ENCODE measurements around the gene RPS15.
A peak's percentile ranks its signal among the peaks of the same experiment; 100 is the strongest.

Gene RPS15

DNA sequence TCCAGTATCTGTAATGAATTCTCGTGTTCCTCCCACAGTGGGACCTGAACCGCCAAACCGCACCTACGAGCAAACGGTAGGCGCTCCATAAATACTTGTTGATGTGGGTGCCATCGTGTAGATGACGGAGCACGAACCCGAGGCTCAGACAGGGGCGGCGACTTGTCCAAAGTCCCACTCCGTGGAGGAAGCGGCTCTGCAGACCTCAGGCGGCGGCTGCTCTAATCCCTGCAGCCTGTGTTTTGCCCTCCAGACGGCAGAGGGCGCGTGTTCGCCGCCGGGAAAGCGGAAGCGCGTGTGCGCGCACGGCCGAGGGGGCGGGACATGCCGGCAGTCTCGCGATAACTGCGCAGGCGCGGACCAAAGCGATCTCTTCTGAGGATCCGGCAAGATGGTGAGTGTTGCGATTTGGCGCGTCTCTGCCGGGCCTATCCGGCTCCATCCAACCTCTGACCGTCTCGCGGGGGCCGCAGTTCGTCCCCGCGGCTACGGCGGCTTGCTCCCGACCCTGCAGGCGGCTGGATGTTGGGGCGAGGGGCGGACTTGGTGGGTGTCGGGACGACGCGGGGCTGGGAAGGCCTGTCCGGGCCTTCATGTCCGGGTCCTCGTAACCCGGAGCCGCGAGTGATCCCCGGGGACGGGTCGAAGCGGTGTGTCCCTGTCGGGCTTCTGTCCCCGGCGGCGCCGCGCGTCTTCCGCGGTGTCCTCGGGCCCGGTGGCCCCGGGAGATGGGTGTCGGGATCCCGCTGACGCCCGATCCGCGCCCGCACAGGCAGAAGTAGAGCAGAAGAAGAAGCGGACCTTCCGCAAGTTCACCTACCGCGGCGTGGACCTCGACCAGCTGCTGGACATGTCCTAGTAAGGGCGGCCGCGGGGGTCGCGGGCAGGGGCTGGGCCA is at the start of gene RPS15:
Gene RPS15 (plus strand): TSS at position 362 of the 898 bp plus-strand sequence. CDS start 30 bp downstream, at position 392.
- H3K9ac ChIP-seq (ENCODE audit: low read length), result peak within 1 kb of the TSS; percentile 93
- H3K79me2 ChIP-seq (ENCODE audit: low read length), result peaks cover 42% of the 10 kb centered on the region
- peak within 1 kb of the TSS; percentile 56 for H3K4me2 ChIP-seq (ENCODE audit: low read depth, low read length)
- peak; percentile 98 for DNase-seq
- H2AFZ ChIP-seq (ENCODE audit: low read length), result peak within 1 kb of the TSS; percentile 20; the same call in 1 of the 2 replicates
- TF ChIP-seq, protein P1, sequence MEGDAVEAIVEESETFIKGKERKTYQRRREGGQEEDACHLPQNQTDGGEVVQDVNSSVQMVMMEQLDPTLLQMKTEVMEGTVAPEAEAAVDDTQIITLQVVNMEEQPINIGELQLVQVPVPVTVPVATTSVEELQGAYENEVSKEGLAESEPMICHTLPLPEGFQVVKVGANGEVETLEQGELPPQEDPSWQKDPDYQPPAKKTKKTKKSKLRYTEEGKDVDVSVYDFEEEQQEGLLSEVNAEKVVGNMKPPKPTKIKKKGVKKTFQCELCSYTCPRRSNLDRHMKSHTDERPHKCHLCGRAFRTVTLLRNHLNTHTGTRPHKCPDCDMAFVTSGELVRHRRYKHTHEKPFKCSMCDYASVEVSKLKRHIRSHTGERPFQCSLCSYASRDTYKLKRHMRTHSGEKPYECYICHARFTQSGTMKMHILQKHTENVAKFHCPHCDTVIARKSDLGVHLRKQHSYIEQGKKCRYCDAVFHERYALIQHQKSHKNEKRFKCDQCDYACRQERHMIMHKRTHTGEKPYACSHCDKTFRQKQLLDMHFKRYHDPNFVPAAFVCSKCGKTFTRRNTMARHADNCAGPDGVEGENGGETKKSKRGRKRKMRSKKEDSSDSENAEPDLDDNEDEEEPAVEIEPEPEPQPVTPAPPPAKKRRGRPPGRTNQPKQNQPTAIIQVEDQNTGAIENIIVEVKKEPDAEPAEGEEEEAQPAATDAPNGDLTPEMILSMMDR (IDR thresholded peaks at IDR 0.05; ENCODE audit: low read length), result peak; percentile 98
- no peak for TF ChIP-seq EZH2 (optimal IDR thresholded peaks at IDR 0.05; ENCODE audit: low read depth, low read length)
- peaks cover 36% of the 10 kb centered on the region for H3K4me1 ChIP-seq (ENCODE audit: low read length)
- no peaks in the 10 kb centered on the region for H3K27me3 ChIP-seq (replicated peaks; ENCODE audit: insufficient read depth, low read length)
- peaks cover 22% of the 10 kb centered on the region for H4K20me1 ChIP-seq (ENCODE audit: insufficient read depth, low read length)
- no peaks in the 10 kb centered on the region for H3K9me3 ChIP-seq (replicated peaks; ENCODE audit: insufficient read depth, low read length)
- no peaks in the 10 kb centered on the region for H3K9me2 ChIP-seq (replicated peaks; ENCODE audit: insufficient read depth, low read length)
- H3K36me3 ChIP-seq (replicated peaks; ENCODE audit: insufficient read depth, low read length), result peaks cover 14% of the 10 kb centered on the region
- peak within 1 kb of the TSS; percentile 58; the same call in 1 of the 2 replicates for H3K27ac ChIP-seq (ENCODE audit: low read length)
- H3F3A ChIP-seq (ENCODE audit: insufficient read depth, low read length), result peaks cover 67% of the 10 kb centered on the region
- peak within 1 kb of the TSS; percentile 78 for H3K4me3 ChIP-seq (ENCODE audit: low read length)

DNA sequence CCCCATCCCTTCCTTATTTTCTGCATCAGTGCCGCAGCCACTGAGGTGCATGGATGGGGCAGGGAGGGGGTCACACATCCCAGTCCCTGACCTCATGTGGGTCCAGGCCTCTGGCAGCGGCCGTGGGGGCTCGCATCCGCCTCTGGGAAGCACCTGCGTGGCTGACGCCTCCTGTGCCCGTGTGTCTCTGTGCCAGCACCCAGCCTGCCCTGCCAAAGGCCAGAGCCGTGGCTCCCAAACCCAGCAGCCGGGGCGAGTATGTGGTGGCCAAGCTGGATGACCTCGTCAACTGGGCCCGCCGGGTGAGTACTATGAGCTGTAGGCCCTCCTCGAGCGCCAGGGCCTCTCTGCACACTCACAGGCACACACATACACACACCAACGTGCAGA is 49.6 kb upstream of the RPS15 start:
- Histone ChIP-seq H3K4me1 (ENCODE audit: low read length) (no peaks in the 10 kb centered on the region), H3K4me3 (ENCODE audit: low read length) (no peak overlapping the region), H3K27me3 (replicated peaks; ENCODE audit: insufficient read depth, low read length) (no peaks in the 10 kb centered on the region), H3K4me2 (ENCODE audit: low read depth, low read length) (no peak overlapping the region), H3K9me2 (replicated peaks; ENCODE audit: insufficient read depth, low read length) (no peaks in the 10 kb centered on the region), H3F3A (ENCODE audit: insufficient read depth, low read length) (peaks cover 8% of the 10 kb centered on the region), H2AFZ (ENCODE audit: low read length) (no peak overlapping the region), H3K27ac (ENCODE audit: low read length) (no peak overlapping the region), H3K9ac (ENCODE audit: low read length) (no peak overlapping the region), H4K20me1 (ENCODE audit: insufficient read depth, low read length) (no peaks in the 10 kb centered on the region), H3K9me3 (replicated peaks; ENCODE audit: insufficient read depth, low read length) (no peaks in the 10 kb centered on the region), H3K36me3 (replicated peaks; ENCODE audit: insufficient read depth, low read length) (no peaks in the 10 kb centered on the region; the same call in 1 of the 2 replicates), H3K79me2 (ENCODE audit: low read length) (peaks cover 58% of the 10 kb centered on the region)
- no peak for DNase-seq
- no peak for TF ChIP-seq EZH2phosphoT487 (IDR thresholded peaks at IDR 0.05; ENCODE audit: low read length)
- TF ChIP-seq, protein P1 (IDR thresholded peaks at IDR 0.05; ENCODE audit: low read length), result no peak

DNA sequence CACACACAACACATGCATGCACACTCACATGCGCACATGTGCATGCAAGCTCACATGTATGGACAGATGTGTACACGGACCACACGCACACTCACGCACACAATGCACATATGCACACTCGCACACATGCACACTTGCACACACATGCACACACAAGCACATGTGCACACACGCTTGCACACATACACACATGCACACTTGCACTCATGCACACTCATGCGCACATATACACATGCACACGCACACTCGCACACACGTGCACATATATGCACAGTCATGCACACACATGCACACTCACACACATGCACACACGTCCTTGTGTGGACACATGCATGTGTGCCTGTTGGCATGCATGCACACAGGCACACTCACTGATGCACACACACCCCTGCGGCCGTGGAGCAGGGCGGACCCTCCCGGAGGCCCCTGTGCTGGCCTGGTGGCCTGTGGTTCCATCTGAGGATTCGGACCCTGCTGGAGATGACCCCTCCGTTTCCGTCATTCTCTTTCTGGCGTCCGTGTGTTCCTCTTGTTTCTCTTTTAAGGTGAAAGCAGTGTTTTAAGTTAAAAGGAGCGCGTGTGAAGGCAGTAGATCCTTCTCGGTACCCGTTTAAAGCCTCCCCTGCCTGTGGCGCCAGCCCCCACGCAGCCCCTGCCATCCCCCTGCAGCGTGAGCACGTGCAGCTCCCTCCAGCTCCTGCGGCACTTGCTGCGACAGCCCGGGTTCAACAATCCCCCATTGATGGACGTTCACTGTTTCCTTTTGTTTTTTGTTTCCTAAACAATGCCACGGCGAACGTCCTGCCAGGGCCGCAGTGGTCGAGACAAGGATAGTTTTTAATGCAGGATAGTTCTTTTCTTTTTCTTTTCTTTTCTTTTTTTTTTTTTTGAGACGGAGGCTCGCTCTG is 48.9 kb upstream of the RPS15 start:
- Histone ChIP-seq H3K79me2 (ENCODE audit: low read length) (peaks cover 53% of the 10 kb centered on the region), H3K4me3 (ENCODE audit: low read length) (no peak overlapping the region), H3K9ac (ENCODE audit: low read length) (no peak overlapping the region), H3K9me2 (replicated peaks; ENCODE audit: insufficient read depth, low read length) (no peaks in the 10 kb centered on the region), H3K27ac (ENCODE audit: low read length) (no peak overlapping the region), H3K27me3 (replicated peaks; ENCODE audit: insufficient read depth, low read length) (no peaks in the 10 kb centered on the region), H4K20me1 (ENCODE audit: insufficient read depth, low read length) (no peaks in the 10 kb centered on the region), H3K4me1 (ENCODE audit: low read length) (no peaks in the 10 kb centered on the region), H3K4me2 (ENCODE audit: low read depth, low read length) (no peak overlapping the region), H3K36me3 (replicated peaks; ENCODE audit: insufficient read depth, low read length) (no peaks in the 10 kb centered on the region; the same call in 1 of the 2 replicates), H2AFZ (ENCODE audit: low read length) (no peak overlapping the region), H3K9me3 (replicated peaks; ENCODE audit: insufficient read depth, low read length) (no peaks in the 10 kb centered on the region), H3F3A (ENCODE audit: insufficient read depth, low read length) (peaks cover 4% of the 10 kb centered on the region)
- TF ChIP-seq, protein P1 (IDR thresholded peaks at IDR 0.05; ENCODE audit: low read length), result no peak
- no peak for TF ChIP-seq EZH2 (optimal IDR thresholded peaks at IDR 0.05; ENCODE audit: low read depth, low read length)
- TF ChIP-seq EZH2phosphoT487 (IDR thresholded peaks at IDR 0.05; ENCODE audit: low read length), result no peak
- DNase-seq, result no peak

Measured in MM.1S (cell line).